HAP-1 (cell line): Measurements from ENCODE around the gene AMOTL2.
A peak's percentile ranks its signal among the peaks of the same experiment; 100 is the strongest.

Experiments used
- DNase-seq, 2 experiments: peaks; one replicate each; pipeline ENCODE4 v3.0.0-alpha.2; 2016 to 2020; ENCODE audit warnings: low spot score in 2 of 2
- H3K27me3 ChIP-seq: fragments of 250-450 bp; sonication (Bioruptor Pico); 2 replicates; pipeline ENCODE4 v1.5.1; 2020; ENCODE audit warnings: low read depth, mild to moderate bottlenecking, moderate library complexity
- H3K36me3 ChIP-seq: fragments of 250-450 bp; sonication (Bioruptor Pico); replicated peaks from 2 replicates; pipeline ENCODE4 v1.5.1; 2020; ENCODE audit warnings: mild to moderate bottlenecking
- H3K4me1 ChIP-seq: fragments of 250-450 bp; sonication (Bioruptor Pico); 2 replicates; pipeline ENCODE4 v1.5.1; 2020; ENCODE audit warnings: mild to moderate bottlenecking
- H3K4me3 ChIP-seq: fragments of 250-450 bp; sonication (Bioruptor Pico); 2 replicates; pipeline ENCODE4 v1.5.1; 2020; ENCODE audit warnings: mild to moderate bottlenecking, moderate library complexity
- H3K9me3 ChIP-seq: fragments of 250-450 bp; sonication (Bioruptor Pico); 2 replicates; pipeline ENCODE4 v1.5.1; 2020; ENCODE audit warnings: mild to moderate bottlenecking, moderate library complexity
- in situ Hi-C: fragments of 300-500 bp; cut with MboI; formaldehyde crosslinking; loops from 3 replicates; pipeline ENCODE4 v1.14.3; 2020; ENCODE audit warnings: low sequenced_read_pairs, inconsistent platforms, mixed read lengths

The AMOTL2 gene

GRCh38 chr3:134374105-134374790 is at the start of gene AMOTL2:
Gene AMOTL2, minus strand, starts transcription at chr3:134374447. Its CDS starts 3,014 bp downstream, at chr3:134371433.
- DNase-seq = peak; percentile 95 to 96
- in situ Hi-C loops = loop anchor here (5.0 kb wide), 1 partner anchor 33 kb away; no protein-coding TSS in a partner anchor
- Histone ChIP-seq H3K27me3 (no peaks in the 10 kb centered on the region), H3K4me1 (peaks cover 18% of the 10 kb centered on the region), H3K4me3 (peak within 1 kb of the TSS; percentile 99), H3K9me3 (no peaks in the 10 kb centered on the region), H3K36me3 (peaks cover 37% of the 10 kb centered on the region)

- peak in 1 of 2 experiments; percentile 18 for DNase-seq
- H3K9me3 ChIP-seq = no peaks in the 10 kb centered on the region
- in situ Hi-C loops = no loop called here
Observed at GRCh38 chr3:134423153-134423552, 48.9 kb upstream of the AMOTL2 start.

GRCh38 chr3:134419960-134420321 is 45.7 kb upstream of the AMOTL2 start:
- no peak for DNase-seq
- Histone ChIP-seq H3K4me3 (no peak overlapping the region), H3K36me3 (no peaks in the 10 kb centered on the region), H3K4me1 (no peaks in the 10 kb centered on the region), H3K27me3 (peaks cover 3% of the 10 kb centered on the region), H3K9me3 (peaks cover 3% of the 10 kb centered on the region; the same call in 1 of the 2 replicates)
- in situ Hi-C loops = no loop called here

More at GRCh38 chr3:134423153-134423552, 48.9 kb upstream of the AMOTL2 start:
- Histone ChIP-seq H3K4me1 (no peaks in the 10 kb centered on the region), H3K36me3 (no peaks in the 10 kb centered on the region), H3K4me3 (no peak overlapping the region), H3K27me3 (peaks cover under 1% of the 10 kb centered on the region)

GRCh38 chr3:134419214-134419959 is 45.1 kb upstream of the AMOTL2 start:
- H3K27me3 ChIP-seq = peaks cover 3% of the 10 kb centered on the region
- H3K9me3 ChIP-seq = peaks cover 4% of the 10 kb centered on the region; the same call in 1 of the 2 replicates
- H3K4me1 ChIP-seq = no peaks in the 10 kb centered on the region
- in situ Hi-C loops = no loop called here
- H3K4me3 ChIP-seq = no peak overlapping the region
- DNase-seq = no peak
- H3K36me3 ChIP-seq = no peaks in the 10 kb centered on the region

- no peaks in the 10 kb centered on the region for H3K36me3 ChIP-seq
- DNase-seq = peak; percentile 29 to 95
- in situ Hi-C loops = loop anchor here (5.0 kb wide), 1 partner anchor 37 kb away; the partner anchor contains the start of gene AMOTL2
- no peaks in the 10 kb centered on the region for H3K9me3 ChIP-seq
- no peak overlapping the region for H3K4me3 ChIP-seq
- no peaks in the 10 kb centered on the region for H3K27me3 ChIP-seq
- H3K4me1 ChIP-seq = peaks cover 35% of the 10 kb centered on the region
Observed at GRCh38 chr3:134409041-134409440, 34.8 kb upstream of the AMOTL2 start.

GRCh38 chr3:134407239-134407625 is 33.0 kb upstream of the AMOTL2 start:
- H3K27me3 ChIP-seq = no peaks in the 10 kb centered on the region
- no peak overlapping the region for H3K4me3 ChIP-seq
- H3K36me3 ChIP-seq = no peaks in the 10 kb centered on the region
- H3K9me3 ChIP-seq = no peaks in the 10 kb centered on the region; the same call in 1 of the 2 replicates
- in situ Hi-C loops = loop anchor here (5.0 kb wide), 1 partner anchor 35 kb away; the partner anchor contains the start of gene AMOTL2
- DNase-seq = peak in 1 of 2 experiments; percentile 14
- peaks cover 35% of the 10 kb centered on the region for H3K4me1 ChIP-seq

GRCh38 chr3:134406331-134407238 is 32.3 kb upstream of the AMOTL2 start:
- in situ Hi-C loops = loop anchor here (5.0 kb wide), 1 partner anchor 34 kb away; the partner anchor contains the start of gene AMOTL2
- Histone ChIP-seq H3K4me1 (peaks cover 35% of the 10 kb centered on the region), H3K9me3 (no peaks in the 10 kb centered on the region; the same call in 1 of the 2 replicates), H3K36me3 (no peaks in the 10 kb centered on the region), H3K4me3 (peak overlapping the region; percentile 15), H3K27me3 (no peaks in the 10 kb centered on the region)
- DNase-seq = peak; percentile 62 to 82

- in situ Hi-C loops = no loop called here
- Histone ChIP-seq H3K4me3 (no peak overlapping the region), H3K9me3 (peaks cover 2% of the 10 kb centered on the region; the same call in 1 of the 2 replicates), H3K4me1 (peaks cover 28% of the 10 kb centered on the region), H3K27me3 (no peaks in the 10 kb centered on the region), H3K36me3 (no peaks in the 10 kb centered on the region)
- DNase-seq = no peak
Observed at GRCh38 chr3:134404366-134404885, 30.2 kb upstream of the AMOTL2 start.

GRCh38 chr3:134397755-134398154 is 23.5 kb upstream of the AMOTL2 start:
- H3K36me3 ChIP-seq = no peaks in the 10 kb centered on the region
- peaks cover 3% of the 10 kb centered on the region; the same call in 1 of the 2 replicates for H3K9me3 ChIP-seq
- H3K4me3 ChIP-seq = no peak overlapping the region
- H3K27me3 ChIP-seq = peaks cover 3% of the 10 kb centered on the region; the same call in 1 of the 2 replicates
- H3K4me1 ChIP-seq = no peaks in the 10 kb centered on the region
- DNase-seq = no peak
- in situ Hi-C loops = no loop called here

- in situ Hi-C loops = no loop called here
- Histone ChIP-seq H3K27me3 (peaks cover 3% of the 10 kb centered on the region; the same call in 1 of the 2 replicates), H3K9me3 (peaks cover 5% of the 10 kb centered on the region; the same call in 1 of the 2 replicates), H3K4me1 (no peaks in the 10 kb centered on the region), H3K4me3 (no peak overlapping the region), H3K36me3 (no peaks in the 10 kb centered on the region)
- DNase-seq = no peak
Observed at GRCh38 chr3:134395103-134395502, 20.9 kb upstream of the AMOTL2 start.

- no peak overlapping the region for H3K4me3 ChIP-seq
Observed at GRCh38 chr3:134394380-134394779, 20.1 kb upstream of the AMOTL2 start.

GRCh38 chr3:134393074-134393473 is 18.8 kb upstream of the AMOTL2 start:
- DNase-seq = no peak
- in situ Hi-C loops = no loop called here
- H3K4me1 ChIP-seq = no peaks in the 10 kb centered on the region
- no peaks in the 10 kb centered on the region for H3K36me3 ChIP-seq
- peaks cover under 1% of the 10 kb centered on the region; the same call in 1 of the 2 replicates for H3K27me3 ChIP-seq
- H3K9me3 ChIP-seq = 0 out of 2 replicates have a peak, but pooled peaks cover 3% of the 10 kb centered on the region
- H3K4me3 ChIP-seq = no peak overlapping the region

More at GRCh38 chr3:134394380-134394779, 20.1 kb upstream of the AMOTL2 start:
- peaks cover 4% of the 10 kb centered on the region; the same call in 1 of the 2 replicates for H3K9me3 ChIP-seq
- DNase-seq = no peak
- H3K36me3 ChIP-seq = no peaks in the 10 kb centered on the region
- in situ Hi-C loops = no loop called here
- peaks cover 3% of the 10 kb centered on the region; the same call in 1 of the 2 replicates for H3K27me3 ChIP-seq
- H3K4me1 ChIP-seq = no peaks in the 10 kb centered on the region
